HepG2 (cell line): ENCODE data around the gene ITPRIP. TPM values are rescaled to one million over a fixed set of nuclear protein-coding genes. Genes with fewer than 3 reads are reported as not detected.
A peak's percentile ranks its signal among the peaks of the same experiment; 100 is the strongest.

Source experiments
- ATAC-seq: fragments of 200-7000 bp; cut with Tn5 transposase; 3 replicates; pipeline ENCODE4 v1.9.1; 2020; ENCODE audit warnings: mild to moderate bottlenecking, moderate library complexity
- BruUV-seq: library from RNA; stranded (reverse); fragments of 400-500 nt; replicated peaks from 2 replicates; lab custom pipeline; 2021; lab: Mats Ljungman, UMichigan
- CTCF ChIA-PET: fragments of 300-600 bp; formaldehyde crosslinking; extraction: SDS; loops from one replicate; lab custom pipeline; 2021; ENCODE audit warnings: low total read pairs, inconsistent platforms, low intra/inter-chr PET ratio; lab: Yijun Ruan, JAX
- POLR2A ChIA-PET: fragments of 350-600 bp; sonication (Branson Sonifier 250); formaldehyde crosslinking; loops from one replicate; lab custom pipeline; 2020; ENCODE audit warnings: antibody characterized with exemption, inconsistent platforms; lab: Yijun Ruan, JAX
- DNase-seq: peaks from one replicate; pipeline ENCODE4 v3.0.0-alpha.2; 2015; ENCODE audit warnings: low spot score
- FAIRE-seq: peaks from 3 replicates; lab custom pipeline; 2011; peaks lifted over from hg19 to GRCh38; lab: Jason Lieb, UNC
- H2AFZ ChIP-seq: one replicate; pipeline ENCODE4 v1.6.1; 2011; ENCODE audit warnings: low read length, inconsistent platforms
- H3K27ac ChIP-seq: fragments of 300-600 bp; 3 replicates; pipeline ENCODE4 v1.8.0; 2011; ENCODE audit warnings: mixed run types, mild to moderate bottlenecking, mixed read lengths, low read length, inconsistent platforms; ENCODE audit not compliant: insufficient read depth; ENCODE audit errors: extremely low read length
- H3K27me3 ChIP-seq, 2 experiments: fragments of 200-600 bp in 1 of 2; 2 replicates in 1 of 2; 3 replicates in 1 of 2; pipeline versions ENCODE4 v1.6.0 to v1.8.0; 2011; ENCODE audit warnings: low read length in 2 of 2, mild to moderate bottlenecking in 2 of 2, moderate library complexity in 2 of 2, inconsistent platforms in 1 of 2; ENCODE audit not compliant: insufficient read depth in 2 of 2, control insufficient read depth in 1 of 2
- H3K36me3 ChIP-seq, 2 experiments: fragments of 200-600 bp in 1 of 2; replicated peaks in 1 of 2; 2 replicates in 1 of 2; 3 replicates in 1 of 2; pipeline versions ENCODE4 v1.5.1 to v1.8.0; 2011; ENCODE audit warnings: low read length in 2 of 2, inconsistent platforms in 1 of 2; ENCODE audit not compliant: insufficient read depth in 2 of 2, control insufficient read depth in 1 of 2
- H3K4me1 ChIP-seq: 2 replicates; pipeline ENCODE4 v1.5.1; 2012; ENCODE audit warnings: low read length, inconsistent platforms; ENCODE audit not compliant: insufficient read depth
- H3K4me2 ChIP-seq: 2 replicates; pipeline ENCODE4 v1.6.0; 2011; ENCODE audit warnings: low read depth, low read length, inconsistent platforms
- H3K4me3 ChIP-seq, 3 experiments: fragments of 200-600 bp in 1 of 3; sonication (generic), shearing (Covaris generic) in 1 of 3; replicated peaks in 1 of 3; 2 replicates each; pipeline ENCODE4 v1.5.1; 2011 to 2016; ENCODE audit warnings: low read length in 3 of 3, inconsistent platforms in 2 of 3, low read depth in 2 of 3, mild to moderate bottlenecking in 2 of 3, control low read depth in 1 of 3, mixed read lengths in 1 of 3; ENCODE audit not compliant: insufficient read depth in 1 of 3
- H3K79me2 ChIP-seq: one replicate; pipeline ENCODE4 v1.6.1; 2011; ENCODE audit warnings: low read length, inconsistent platforms; ENCODE audit not compliant: insufficient read depth
- H3K9ac ChIP-seq: 2 replicates; pipeline ENCODE4 v1.6.0; 2011; ENCODE audit warnings: mild to moderate bottlenecking, low read depth, low read length, inconsistent platforms; ENCODE audit not compliant: insufficient read depth
- H3K9me3 ChIP-seq: 2 replicates; pipeline ENCODE4 v1.5.1; 2012; ENCODE audit warnings: mild to moderate bottlenecking, low read length
- H4K20me1 ChIP-seq: 2 replicates; pipeline ENCODE4 v1.6.0; 2011; ENCODE audit warnings: inconsistent platforms, mild to moderate bottlenecking, low read length, moderate library complexity; ENCODE audit not compliant: insufficient read depth
- ESRRA ChIP-seq: sonication (generic); formaldehyde crosslinking; IDR thresholded peaks from 2 replicates; pipeline ENCODE4 v1.5.1; 2020; ENCODE audit warnings: mild to moderate bottlenecking, low read depth, missing genetic modification reagents
- NFYC ChIP-seq: IDR thresholded peaks from 2 replicates; pipeline ENCODE4 v1.6.1; 2016; ENCODE audit warnings: missing genetic modification reagents, missing compliant biosample characterization
- TEAD3 ChIP-seq: optimal IDR thresholded peaks from 2 replicates; pipeline ENCODE3; 2016; ENCODE audit warnings: borderline replicate concordance
- ZNF687 ChIP-seq: sonication (generic); formaldehyde crosslinking; IDR thresholded peaks from 2 replicates; pipeline ENCODE4 v1.5.1; 2020; ENCODE audit warnings: mild to moderate bottlenecking, missing genetic modification reagents, moderate library complexity
- WGBS: methylation state at CpG from one replicate; pipeline ENCODE4 v1.1.6; 2017; ENCODE audit warnings: low lambda C conversion rate; 5-methylcytosine and 5-hydroxymethylcytosine counted together
- in situ Hi-C: cut with HindIII; loops from 2 replicates; pipeline ENCODE4 v1.10.0; 2017; ENCODE audit warnings: low pct_unique_long_range_greater_than_20kb; ENCODE audit not compliant: extremely low pct_ligation_motif_present
- intact Hi-C: fragments of 100-400 bp; cut with micrococcal nuclease; formaldehyde crosslinking; loops from one replicate; pipeline ENCODE4 v1.10.0; 2022; ENCODE audit not compliant: unreplicated experiment
- polyA plus RNA-seq, 8 experiments: library from polyadenylated mRNA; depleted of rRNA in 3 of 8; stranded (reverse) in 7 of 8; unstranded in 1 of 8; fragments of >200 nt; fragmentation: Illumina TruSeq in 4 of 8; extraction: Trizol in 4 of 8; gene quantifications; 2 replicates each; pipeline versions ENCODE4 v1.2.1 to v1.2.3, GENCODE V29; 2011 to 2016; ENCODE audit warnings: low read depth in 4 of 8, missing spikeins in 1 of 8, mixed read lengths in 1 of 8; ENCODE audit not compliant: insufficient read depth in 1 of 8
- total RNA-seq, 5 experiments: library from RNA; depleted of rRNA; stranded (reverse); fragments of >200 nt; fragmentation: Illumina TruSeq; extraction: Trizol; gene quantifications; 2 replicates each; pipeline ENCODE4 v1.2.3, GENCODE V29; 2016; ENCODE audit warnings: low read depth in 1 of 5
- TF ChIP-seq, protein P1 (sequence below): fragments of 450-650 bp; IDR thresholded peaks from 2 replicates; pipeline ENCODE4 v1.6.1; 2016

The ITPRIP gene
- total and polyA plus RNA-seq, 2 of the 13 experiments (the other 11 are each of a cell fraction or from before 2014, with no cell fraction given): 1.00 to 2.8 TPM

GRCh38 chr10:104387130-104387888 lies 49.0 kb upstream of the ITPRIP start:
- H3K27ac ChIP-seq: no peak overlapping the region
- DNase-seq (no peak), FAIRE-seq (no peak), ATAC-seq (no peak)
- no peaks in the 10 kb centered on the region for H3K36me3 ChIP-seq
- TF ChIP-seq, protein P1, sequence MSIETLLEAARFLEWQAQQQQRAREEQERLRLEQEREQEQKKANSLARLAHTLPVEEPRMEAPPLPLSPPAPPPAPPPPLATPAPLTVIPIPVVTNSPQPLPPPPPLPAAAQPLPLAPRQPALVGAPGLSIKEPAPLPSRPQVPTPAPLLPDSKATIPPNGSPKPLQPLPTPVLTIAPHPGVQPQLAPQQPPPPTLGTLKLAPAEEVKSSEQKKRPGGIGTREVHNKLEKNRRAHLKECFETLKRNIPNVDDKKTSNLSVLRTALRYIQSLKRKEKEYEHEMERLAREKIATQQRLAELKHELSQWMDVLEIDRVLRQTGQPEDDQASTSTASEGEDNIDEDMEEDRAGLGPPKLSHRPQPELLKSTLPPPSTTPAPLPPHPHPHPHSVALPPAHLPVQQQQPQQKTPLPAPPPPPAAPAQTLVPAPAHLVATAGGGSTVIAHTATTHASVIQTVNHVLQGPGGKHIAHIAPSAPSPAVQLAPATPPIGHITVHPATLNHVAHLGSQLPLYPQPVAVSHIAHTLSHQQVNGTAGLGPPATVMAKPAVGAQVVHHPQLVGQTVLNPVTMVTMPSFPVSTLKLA: peak; percentile 62; the same call in 1 of the 2 replicates
- TF ChIP-seq TEAD3 (CRISPR knock-in tag) (no peak), ESRRA (CRISPR knock-in tag) (no peak), NFYC (CRISPR knock-in tag) (peak; percentile 45; the same call in 1 of the 2 replicates), ZNF687 (no peak)
- CTCF ChIA-PET: no interaction called here
- in situ Hi-C loops (no loop called here), intact Hi-C loops (no loop called here)
- no peaks in the 10 kb centered on the region for H3K9me3 ChIP-seq
- no peaks in the 10 kb centered on the region for H4K20me1 ChIP-seq
- no TSS peak for BruUV-seq
- WGBS: 0% methylated on average over 6 of the region's 6 CpGs
- no peak overlapping the region for H2AFZ ChIP-seq
- no peaks in the 10 kb centered on the region for H3K4me1 ChIP-seq
- 0 out of 5 replicates have a peak, but pooled peaks cover 0 to 6% of the 10 kb centered on the region in 2 experiments for H3K27me3 ChIP-seq
- POLR2A ChIA-PET: no interaction called here
- no peak overlapping the region for H3K4me2 ChIP-seq
- no peaks in the 10 kb centered on the region for H3K79me2 ChIP-seq
- H3K9ac ChIP-seq: no peak overlapping the region
- no peak overlapping the region for H3K4me3 ChIP-seq
